Measurements from ENCODE around the gene MOXD1. TPM values are rescaled to one million over a fixed set of nuclear protein-coding genes. Genes with fewer than 3 reads are reported as not detected.

MOXD1 gene
- total RNA-seq, 2 experiments from 2014 or later: 0.08 TPM; not detected in 1

- CTCF ChIA-PET: interaction anchor here (1.4 kb wide), 1 partner anchor 26 kb away, joined by 4 read pairs; no protein-coding TSS in a partner anchor
- POLR2A ChIA-PET: no interaction called here
Measured at GRCh38 chr6:132253906-132254305, 147.4 kb downstream of the MOXD1 start.

- POLR2A ChIA-PET: no interaction called here
- CTCF ChIA-PET: no interaction called here
Measured at GRCh38 chr6:132253211-132253610, 148.1 kb downstream of the MOXD1 start.

- ChIA-PET CTCF (no interaction called here), POLR2A (no interaction called here)
Measured at GRCh38 chr6:132252113-132252512, 149.2 kb downstream of the MOXD1 start.

- ChIA-PET CTCF (no interaction called here), POLR2A (no interaction called here)
Measured at GRCh38 chr6:132251711-132252110, 149.6 kb downstream of the MOXD1 start.

GRCh38 chr6:132247381-132248159 lies 153.7 kb downstream of the MOXD1 start:
- POLR2A ChIA-PET: no interaction called here
- CTCF ChIA-PET: no interaction called here

- CTCF ChIA-PET: no interaction called here
- POLR2A ChIA-PET: no interaction called here
Measured at GRCh38 chr6:132246632-132247270, 154.5 kb downstream of the MOXD1 start.

- CTCF ChIA-PET: no interaction called here
Measured at GRCh38 chr6:132246120-132246617, 155.1 kb downstream of the MOXD1 start.

More at GRCh38 chr6:132246120-132246617, 155.1 kb downstream of the MOXD1 start:
- POLR2A ChIA-PET: no interaction called here

Other genes starting within 250 kb of the MOXD1 start
- 10 to 100 TPM; 20.1 to 20.6 TPM for gene STX7, start 111.6 kb upstream of the MOXD1 start, total RNA-seq
- not detected for gene TAAR9, start 136.8 kb upstream of the MOXD1 start, total RNA-seq
- not detected for gene TAAR8, start 151.2 kb upstream of the MOXD1 start, total RNA-seq
- gene TAAR6, start 168.8 kb upstream of the MOXD1 start, total RNA-seq: not detected
- gene TAAR5, start 188.3 kb upstream of the MOXD1 start, total RNA-seq: not detected
- not detected for gene TAAR2, start 222.8 kb upstream of the MOXD1 start, total RNA-seq

Measured in activated CD8-positive, alpha-beta memory T cell treated with anti-CD3 and anti-CD28 coated beads for 36 hours (primary cell).